Measurements from ENCODE around the gene TMEFF1. TPM values are rescaled to one million over a fixed set of nuclear protein-coding genes. Genes with fewer than 3 reads are reported as not detected.
"Not testable (repeated sequence)": the region's sequence is repeated elsewhere in the genome, so short reads cannot be mapped to it uniquely, and the experiment has no call there.

TMEFF1 gene
- polyA plus RNA-seq (ENCODE audit: insufficient read length in 12 of 12) = 1 to 10 TPM in 7 of 12 donors, under 1 TPM in 3, not detected in 2; 0.49 to 5.3 (median 1.4) TPM
- long read RNA-seq, donor 1, partial matches to known transcripts = 0 of 2 reads
- long read RNA-seq, donor 1, other reads (novel, unspliced or antisense) = 0 of 2 reads
- long read RNA-seq, donor 2, transcript TMEFF1-201 (10 exons, 2,611 nt) = major isoform, 5 of 5 reads
- long read RNA-seq, donor 2, partial matches to known transcripts = 0 of 5 reads
- long read RNA-seq, donor 2, other reads (novel, unspliced or antisense) = 0 of 5 reads
- long read RNA-seq, donor 3 = 0 reads
- long read RNA-seq, donor 4 = 0 reads
- long read RNA-seq, donor 5 = 0 reads
- long read RNA-seq, donor 6, partial matches to known transcripts = 0 of 1 reads
- long read RNA-seq, donor 6, other reads (novel, unspliced or antisense) = 0 of 1 reads
- long read RNA-seq, donor 7 = 0 reads
- long read RNA-seq, donor 8, partial matches to known transcripts = 0 of 1 reads
- long read RNA-seq, donor 8, other reads (novel, unspliced or antisense) = 0 of 1 reads
- long read RNA-seq, donor 9, partial matches to known transcripts = 0 of 4 reads
- long read RNA-seq, donor 9, other reads (novel, unspliced or antisense) = 0 of 4 reads
- long read RNA-seq, donor 10, partial matches to known transcripts = 0 of 2 reads
- long read RNA-seq, donor 10, other reads (novel, unspliced or antisense) = 0 of 2 reads
- long read RNA-seq, donor 11, partial matches to known transcripts = 0 of 3 reads
- long read RNA-seq, donor 11, other reads (novel, unspliced or antisense) = 0 of 3 reads

DNA sequence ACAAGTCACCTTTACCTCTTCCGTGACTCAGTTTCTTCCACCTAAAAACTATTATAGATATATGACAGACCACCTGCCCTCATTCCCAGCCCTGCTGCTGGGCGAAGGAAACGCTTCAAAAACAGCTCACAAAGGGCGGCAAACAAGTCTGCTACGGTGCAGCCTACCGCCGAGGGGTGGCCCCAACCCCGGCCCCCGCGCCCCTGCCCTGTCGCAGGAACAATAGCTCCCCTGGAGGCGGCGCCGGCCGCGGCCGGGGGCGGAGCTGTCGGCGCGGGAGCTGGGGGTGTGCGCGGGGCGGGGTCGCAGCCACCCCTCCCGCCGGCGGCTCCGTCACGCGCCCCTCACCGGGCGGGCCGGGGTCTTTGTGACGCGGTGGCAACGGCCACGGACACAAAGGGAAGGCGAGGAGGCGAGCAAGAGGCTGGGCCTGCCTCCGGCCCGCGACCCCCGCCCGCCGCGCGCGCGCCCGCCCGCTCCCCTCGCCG lies at the start of gene TMEFF1:
Gene TMEFF1 (plus strand): TSS at position 362 of the 488 bp plus-strand sequence. CDS start 396 bp downstream, outside the sequence.
- peak; percentile 25 for DNase-seq

GRCh38 chr9:100425758-100426157 lies 47.2 kb upstream of the TMEFF1 start:
- DNase-seq = no peak

DNA sequence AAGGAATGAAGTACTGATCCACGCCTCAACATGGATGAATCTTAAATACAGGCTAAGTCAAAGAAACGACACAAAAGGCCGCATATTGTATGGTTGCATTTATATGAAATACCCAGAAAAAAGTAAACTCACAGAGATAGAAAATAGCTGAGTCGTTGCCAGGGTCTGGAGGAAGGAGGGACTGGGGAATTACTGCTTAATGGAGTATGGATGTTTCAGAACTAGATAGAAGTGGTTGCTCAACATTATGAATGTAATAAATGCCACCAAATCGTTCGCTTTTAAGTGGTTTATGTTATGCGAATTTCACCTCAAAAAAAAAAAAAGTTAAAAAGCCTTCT lies 46.8 kb upstream of the TMEFF1 start:
- peak; percentile 38 for DNase-seq

- peak; percentile 44 for DNase-seq
These were observed 46.2 kb upstream of the TMEFF1 start, which contains the start of gene MSANTD3 for GRCh38 chr9:100426530-100427365. MSANTD3 (plus strand) TSS chr9:100427143; CDS start chr9:100441939, 14,796 bp downstream.

DNA sequence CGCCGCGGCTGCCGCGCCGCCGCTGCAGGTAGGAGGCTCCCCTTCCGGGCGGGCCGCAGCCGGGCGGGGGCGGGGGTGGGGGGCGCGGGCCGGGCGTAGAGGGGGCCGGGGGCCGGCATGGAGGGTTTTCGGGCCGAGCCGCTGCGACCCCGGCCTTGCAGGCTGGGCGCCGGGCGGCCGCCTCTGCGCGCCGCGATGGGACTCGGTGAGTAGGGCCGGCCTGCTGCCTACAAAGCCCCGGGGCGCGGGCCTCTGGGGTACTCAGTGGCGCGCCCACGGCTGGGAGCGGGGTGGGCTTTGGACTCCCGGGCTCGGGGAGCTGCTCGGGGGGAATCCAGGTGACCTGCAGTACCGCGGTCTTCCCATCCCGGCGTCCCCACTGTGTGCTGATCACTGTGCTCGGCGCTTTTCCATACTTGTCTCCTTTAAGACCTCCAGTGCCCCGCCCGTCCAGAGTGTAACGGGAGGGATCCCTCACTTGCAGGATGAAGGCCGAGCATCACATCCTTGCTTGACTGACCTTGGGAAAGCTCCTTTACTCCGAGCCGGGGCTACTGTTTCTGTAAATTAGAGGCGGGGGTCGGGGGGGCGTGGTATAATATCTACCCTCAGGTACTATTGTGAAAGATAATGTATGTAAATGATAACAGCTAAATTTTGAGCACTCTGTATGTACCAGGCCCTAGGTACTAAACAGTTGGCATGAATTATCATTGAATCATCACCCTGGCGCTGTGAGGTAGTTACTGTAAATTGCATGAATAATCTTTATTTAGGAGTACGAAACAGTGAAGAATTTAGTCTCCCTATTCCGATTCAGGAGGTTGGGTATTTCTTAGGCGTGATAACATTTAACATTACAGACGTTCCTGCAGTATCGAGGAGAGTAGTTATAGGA lies 45.3 kb upstream of the TMEFF1 start:
- peak; percentile 44 for DNase-seq

DNA sequence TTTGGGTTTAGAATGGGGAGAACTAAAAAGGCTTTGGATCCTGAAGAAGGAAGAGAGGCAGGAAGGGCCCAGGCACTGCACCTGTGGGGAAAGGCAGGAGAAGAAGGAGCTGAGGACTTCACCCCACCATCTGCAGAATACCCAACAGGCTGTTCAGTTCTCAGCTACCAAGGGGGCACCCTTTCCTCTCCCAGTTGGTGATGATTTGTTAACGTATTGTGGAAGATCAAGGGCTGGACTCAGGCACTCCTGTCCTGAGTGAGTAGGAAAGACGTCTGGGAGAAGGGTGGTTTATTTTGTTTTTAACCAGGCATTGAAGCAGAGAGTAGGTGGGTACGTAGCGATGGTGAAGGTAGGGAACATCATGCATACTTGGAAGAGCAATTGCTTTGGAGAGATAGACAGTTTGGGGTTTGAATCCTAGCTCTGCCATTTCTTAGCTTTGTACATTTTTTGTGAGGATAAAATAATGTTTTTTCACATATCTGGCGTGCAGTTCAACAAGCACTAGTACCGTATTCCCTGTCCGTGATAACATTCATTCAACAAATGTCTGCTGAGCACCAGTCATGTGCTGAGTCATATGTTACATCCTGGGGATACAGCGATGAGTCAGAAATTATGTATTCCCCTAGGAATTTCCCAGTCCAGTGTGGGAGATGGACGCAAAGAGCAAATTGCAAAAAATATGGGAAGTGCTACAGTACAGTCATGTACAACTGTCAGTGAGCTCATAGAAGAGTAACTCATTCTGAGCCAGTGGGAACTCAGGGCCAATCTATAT lies 43.9 kb upstream of the TMEFF1 start:
- DNase-seq = no peak

DNA sequence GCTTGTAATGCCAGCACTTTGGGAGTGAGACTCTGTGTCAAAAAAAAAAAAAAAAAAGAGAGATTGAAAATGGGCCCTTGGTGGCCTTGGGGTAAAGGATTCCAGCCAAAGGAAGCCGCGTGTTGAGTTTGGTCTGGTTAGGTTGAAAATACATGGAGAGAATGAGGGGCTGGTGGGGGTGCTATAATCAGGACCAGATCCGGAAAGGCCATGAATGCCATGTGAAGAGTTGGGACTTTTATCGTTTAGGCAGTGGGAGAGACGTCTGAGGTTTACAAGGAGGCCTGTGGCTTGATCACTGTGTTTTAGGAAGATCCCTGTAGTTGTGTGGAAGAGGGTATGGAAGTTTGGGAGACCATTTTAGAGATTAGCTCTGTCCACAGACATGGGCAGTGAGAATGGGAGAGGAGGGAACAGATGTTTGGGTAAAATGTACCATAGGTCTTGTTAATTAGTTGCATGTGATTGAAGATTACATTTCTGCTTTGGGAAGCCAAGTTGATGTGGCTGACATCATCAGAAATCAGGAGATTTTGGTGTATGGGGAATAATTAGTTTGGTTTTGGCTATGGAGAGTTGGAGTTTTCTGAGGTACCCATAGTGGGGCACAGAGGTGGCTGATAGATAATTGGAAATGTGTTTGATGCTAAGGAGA lies 42.5 kb upstream of the TMEFF1 start:
- no peak for DNase-seq

DNA sequence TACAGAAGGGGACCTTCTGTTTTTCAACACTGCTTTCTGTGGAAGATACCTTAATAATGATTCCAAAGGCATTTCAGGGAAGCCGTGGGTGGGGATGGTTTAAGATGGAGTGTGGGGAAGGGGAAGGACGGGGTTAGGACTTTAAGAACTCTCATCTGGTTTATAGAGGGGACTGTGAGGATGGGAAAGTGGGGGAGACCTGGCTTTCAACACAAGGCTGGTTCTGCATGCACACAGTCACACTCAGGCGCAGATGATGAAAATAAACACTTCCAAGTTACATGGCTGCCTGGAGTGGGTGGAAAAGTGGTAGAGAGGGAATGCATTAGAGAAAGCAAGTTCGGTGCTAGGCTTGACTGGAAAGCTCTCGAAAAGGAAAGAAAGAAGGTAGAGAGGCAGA lies 41.1 kb upstream of the TMEFF1 start:
- DNase-seq = no peak

DNA sequence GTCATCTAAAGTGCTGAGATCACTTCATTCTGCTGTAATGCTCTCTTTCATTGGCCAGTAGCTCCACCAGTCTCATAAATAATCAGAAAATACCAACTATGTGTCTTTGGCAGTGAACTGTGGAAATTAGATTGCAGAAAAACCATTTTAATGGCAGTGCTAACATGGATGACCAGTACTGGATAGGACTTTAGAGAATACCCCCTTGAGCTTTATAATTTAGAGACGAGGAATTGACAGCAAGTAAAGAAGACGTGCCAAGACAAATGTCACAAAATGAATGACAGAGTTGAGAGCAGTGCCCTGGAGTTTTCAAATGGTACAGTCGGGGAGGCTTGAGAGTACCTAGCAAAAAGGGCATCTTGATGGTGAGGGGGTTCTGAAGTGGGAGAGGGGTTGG lies 40.2 kb upstream of the TMEFF1 start:
- no peak for DNase-seq

- no peak for DNase-seq
These were observed 36.4 kb upstream of the TMEFF1 start for GRCh38 chr9:100436571-100436970.

- DNase-seq = peak; percentile 59
These were observed 34.8 kb upstream of the TMEFF1 start for GRCh38 chr9:100437860-100438805.

GRCh38 chr9:100440071-100440470 lies 32.9 kb upstream of the TMEFF1 start:
- DNase-seq = no peak

DNA sequence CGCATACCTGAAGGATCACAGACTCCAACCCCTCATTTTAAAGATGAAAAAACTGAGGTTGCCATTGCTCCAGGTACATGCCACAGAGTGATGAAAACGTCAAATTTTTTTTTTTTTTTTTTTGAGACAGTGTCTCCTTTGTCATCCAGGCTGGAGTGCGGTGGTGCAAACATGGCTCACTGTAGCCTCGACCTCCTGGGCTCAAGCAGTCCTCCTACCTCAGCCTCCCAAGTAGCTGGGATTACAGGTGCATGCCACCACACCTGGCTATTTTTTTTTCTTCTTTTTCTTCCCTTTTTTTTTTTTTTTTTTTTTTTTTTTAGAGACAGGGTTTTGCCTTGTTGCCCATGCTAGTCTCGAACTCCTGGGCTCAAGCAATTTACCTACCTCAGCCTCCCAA lies 32.5 kb upstream of the TMEFF1 start:
- DNase-seq = not testable (repeated sequence)

DNA sequence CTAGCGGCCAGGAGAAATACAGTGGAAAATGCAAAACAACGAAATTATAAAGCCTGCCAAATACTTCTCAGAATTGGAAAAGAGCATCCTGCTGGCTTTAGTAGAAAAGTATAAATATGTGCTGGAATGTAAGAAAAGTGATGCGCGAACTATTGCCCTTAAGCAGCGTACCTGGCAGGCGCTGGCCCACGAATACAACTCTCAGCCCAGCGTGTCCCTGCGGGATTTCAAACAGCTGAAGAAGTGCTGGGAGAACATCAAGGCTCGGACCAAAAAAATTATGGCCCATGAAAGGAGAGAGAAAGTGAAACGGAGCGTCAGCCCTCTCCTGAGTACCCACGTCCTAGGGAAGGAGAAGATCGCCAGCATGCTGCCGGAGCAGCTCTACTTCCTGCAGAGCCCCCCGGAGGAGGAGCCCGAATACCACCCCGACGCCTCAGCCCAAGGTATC lies 31.0 kb upstream of the TMEFF1 start:
- peak; percentile 69 for DNase-seq

DNA sequence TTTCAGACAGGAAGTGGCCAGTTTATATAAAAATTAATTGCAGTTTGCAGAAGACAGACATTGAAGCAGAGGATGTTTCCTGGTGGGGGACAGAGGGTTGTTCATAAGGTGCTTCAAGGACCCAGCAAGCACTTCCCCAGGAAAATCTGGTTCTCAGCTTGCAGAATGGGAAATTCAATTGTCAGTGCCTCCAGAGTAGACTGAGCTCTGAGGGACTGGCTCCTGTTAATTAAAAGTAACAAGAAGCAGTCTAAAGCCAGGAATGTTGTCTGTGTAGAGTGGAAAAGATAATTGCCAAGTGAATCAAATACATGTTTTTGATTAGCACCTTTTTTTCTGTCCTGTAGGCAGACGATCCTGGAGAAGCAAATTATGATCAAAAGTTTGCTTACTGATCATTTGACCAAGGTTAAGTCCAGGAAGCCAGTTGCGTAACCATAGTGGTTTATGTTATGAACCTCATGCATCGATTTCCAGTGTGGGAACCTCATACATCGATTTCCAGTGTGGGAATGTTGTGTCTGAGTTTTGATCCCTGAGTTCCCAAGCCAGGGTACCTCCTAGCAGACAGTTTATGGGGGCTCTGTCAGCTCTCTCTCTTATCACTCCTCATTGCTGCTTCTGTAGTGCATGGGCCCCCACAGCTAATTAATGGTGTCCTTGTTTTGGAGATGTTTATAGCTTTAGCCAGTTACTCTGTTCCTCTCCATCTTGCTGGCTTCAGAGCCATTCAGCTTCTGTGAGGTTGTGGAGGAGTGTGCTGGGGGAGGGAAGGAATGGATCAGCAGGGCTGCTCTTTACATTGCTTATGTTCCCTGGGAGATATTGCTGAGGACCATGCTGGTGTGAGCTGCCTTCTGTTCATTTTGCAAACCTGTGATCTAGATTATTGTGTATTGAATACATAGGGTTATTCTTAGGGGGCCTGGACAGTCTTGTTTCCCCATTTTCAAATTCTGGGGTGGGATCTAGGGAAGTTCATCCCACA lies 28.9 kb upstream of the TMEFF1 start:
- no peak for DNase-seq

DNA sequence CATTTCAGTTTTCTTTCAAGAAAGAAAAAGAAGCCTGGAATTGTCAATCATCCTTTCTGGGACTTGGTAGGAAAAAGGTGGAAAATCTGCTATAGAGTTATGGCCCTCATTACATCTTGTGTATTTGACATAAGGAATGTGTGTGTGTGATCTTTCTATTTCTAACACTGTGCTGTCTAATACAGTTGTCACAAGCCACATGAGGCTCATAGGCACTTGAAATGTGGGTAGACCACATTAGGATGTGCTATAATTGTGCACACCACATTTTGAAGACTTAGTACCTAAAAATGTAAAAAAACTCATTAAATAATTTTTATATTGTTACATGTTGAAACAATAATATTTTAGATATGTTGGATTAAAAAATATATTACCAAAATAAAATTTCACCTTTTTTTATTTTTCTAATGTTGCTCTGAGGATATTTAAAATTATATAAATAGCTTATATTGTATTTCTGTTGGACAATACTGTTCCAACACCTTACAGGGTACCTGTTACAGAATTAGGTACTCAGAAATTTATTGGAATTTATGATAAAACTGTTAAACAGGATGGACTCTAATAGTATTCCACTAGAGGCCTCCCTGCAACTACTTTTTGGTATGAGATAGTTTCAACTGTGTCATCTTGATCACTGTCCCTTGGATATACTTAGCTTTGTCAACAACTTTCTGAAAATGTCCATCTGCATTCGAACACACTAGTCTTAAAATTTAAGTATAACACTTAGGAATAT lies 27.6 kb upstream of the TMEFF1 start:
- DNase-seq = no peak

Data from muscle of arm (tissue), 14 donors.